Brain microvascular endothelial cell (primary cell): ENCODE results near the gene LDLRAD4.
A peak's percentile ranks its signal among the peaks of the same experiment; 100 is the strongest.

Source experiments
- DNase-seq: peaks from one replicate; pipeline ENCODE4 v3.0.0-alpha.2; 2020
- H3K27ac ChIP-seq: fragments of 250-450 bp; sonication (Bioruptor Pico); 2 replicates; pipeline ENCODE4 v1.5.1; 2020; ENCODE audit warnings: mild to moderate bottlenecking, moderate library complexity
- H3K27me3 ChIP-seq: fragments of 250-450 bp; sonication (Bioruptor Pico); replicated peaks from 2 replicates; pipeline ENCODE4 v1.5.1; 2020; ENCODE audit warnings: mild to moderate bottlenecking
- H3K36me3 ChIP-seq: fragments of 250-450 bp; sonication (Bioruptor Pico); replicated peaks from 2 replicates; pipeline ENCODE4 v1.5.1; 2020; ENCODE audit warnings: mild to moderate bottlenecking
- H3K4me3 ChIP-seq: 2 replicates; pipeline ENCODE4 v1.5.1; 2011; ENCODE audit warnings: low read depth, mild to moderate bottlenecking, control low read depth, low read length, moderate library complexity
- CTCF ChIP-seq: IDR thresholded peaks from 2 replicates; pipeline ENCODE4 v1.5.1; 2011; ENCODE audit warnings: low read depth, mild to moderate bottlenecking, moderate library complexity, low read length, control low read depth, inconsistent platforms; ENCODE audit errors: missing control alignments
- in situ Hi-C: cut with HindIII; loops from 2 replicates; pipeline ENCODE4 v1.10.0; 2017; ENCODE audit warnings: low sequenced_read_pairs, low pct_ligation_motif_present

LDLRAD4 gene

DNA sequence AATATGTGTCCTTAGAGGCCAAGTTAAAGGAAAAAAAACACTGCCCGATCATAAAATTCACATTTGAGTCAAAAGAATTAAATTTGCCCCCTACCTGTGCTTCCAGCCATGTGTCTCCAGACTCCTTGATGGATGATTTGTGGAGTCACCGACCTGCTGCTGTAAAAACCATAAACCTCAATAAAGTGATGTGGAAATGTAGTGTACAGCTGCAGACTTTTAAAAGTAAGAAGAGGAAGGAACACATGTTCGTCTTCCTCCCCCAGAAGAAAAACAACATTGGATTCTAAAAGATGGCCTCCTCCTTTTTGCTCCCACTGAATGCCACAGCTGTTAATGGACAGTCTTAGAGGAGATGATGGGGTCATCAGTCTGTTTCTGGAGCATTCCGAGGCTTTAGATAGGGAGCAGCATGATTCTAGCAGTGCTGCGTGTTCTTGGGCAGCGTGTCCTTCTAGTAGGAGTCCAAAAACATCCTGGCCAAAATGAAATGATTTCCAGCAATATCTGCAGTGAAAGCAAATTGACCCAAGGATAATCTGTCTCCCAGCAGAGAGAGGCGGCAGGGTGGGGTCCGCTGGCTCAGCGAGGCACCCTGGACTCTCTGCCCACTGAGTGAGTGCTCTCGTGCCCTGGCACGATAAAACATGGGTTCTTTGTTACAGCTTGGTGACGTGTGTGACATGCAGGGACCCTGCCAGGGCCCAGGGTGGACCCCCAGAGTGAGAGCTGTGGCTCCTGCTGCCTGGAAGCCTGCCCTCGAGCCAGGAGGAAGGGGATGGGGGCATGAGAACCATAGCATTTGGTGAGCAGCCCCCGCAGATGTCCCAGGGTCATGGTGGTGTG lies 311.7 kb downstream of the LDLRAD4 start:
- in situ Hi-C loops = no loop called here
- H3K36me3 ChIP-seq = no peaks in the 10 kb centered on the region
- DNase-seq = no peak
- no peak overlapping the region for H3K27ac ChIP-seq
- no peaks in the 10 kb centered on the region for H3K27me3 ChIP-seq
- no peak for TF ChIP-seq CTCF
- H3K4me3 ChIP-seq = no peak overlapping the region

DNA sequence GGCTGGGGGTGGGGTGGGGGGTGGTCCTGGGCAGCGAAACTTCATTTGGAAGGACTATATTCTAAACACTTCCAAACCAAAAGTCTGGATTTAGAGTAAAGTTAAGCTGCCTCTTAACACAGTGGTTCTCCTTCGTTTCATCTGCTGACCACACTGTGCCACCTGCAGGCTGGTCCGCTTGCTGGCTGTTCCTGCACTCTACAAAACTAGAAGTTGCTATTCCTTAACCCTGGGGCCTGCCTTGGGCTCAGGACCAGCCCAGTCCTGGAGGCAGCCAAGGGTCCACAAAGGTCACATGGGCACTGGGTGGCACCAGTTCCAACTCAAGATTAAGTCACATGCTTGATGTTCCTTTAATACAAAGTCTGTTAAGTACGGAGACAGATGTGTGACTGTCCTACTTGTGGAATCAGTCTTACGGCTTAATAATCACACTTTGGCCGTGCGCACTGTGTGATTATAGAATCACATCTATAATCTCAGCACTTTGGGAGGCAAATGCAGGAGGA lies 312.4 kb downstream of the LDLRAD4 start:
- Histone ChIP-seq H3K4me3 (no peak overlapping the region), H3K36me3 (no peaks in the 10 kb centered on the region), H3K27ac (no peak overlapping the region), H3K27me3 (no peaks in the 10 kb centered on the region)
- peak; percentile 25 for DNase-seq
- in situ Hi-C loops = no loop called here
- peak; percentile 65 for TF ChIP-seq CTCF

GRCh38 chr18:13531681-13532325 lies 313.2 kb downstream of the LDLRAD4 start:
- in situ Hi-C loops = no loop called here
- Histone ChIP-seq H3K27ac (no peak overlapping the region), H3K27me3 (no peaks in the 10 kb centered on the region), H3K36me3 (no peaks in the 10 kb centered on the region), H3K4me3 (no peak overlapping the region)
- no peak for DNase-seq
- TF ChIP-seq CTCF = no peak

GRCh38 chr18:13532406-13533075 lies 314.0 kb downstream of the LDLRAD4 start:
- Histone ChIP-seq H3K36me3 (no peaks in the 10 kb centered on the region), H3K27ac (no peak overlapping the region), H3K27me3 (no peaks in the 10 kb centered on the region), H3K4me3 (no peak overlapping the region)
- in situ Hi-C loops = no loop called here
- DNase-seq = no peak
- no peak for TF ChIP-seq CTCF

GRCh38 chr18:13534631-13535030 lies 316.1 kb downstream of the LDLRAD4 start:
- no peak for DNase-seq
- H3K36me3 ChIP-seq = no peaks in the 10 kb centered on the region
- no peak overlapping the region for H3K27ac ChIP-seq
- no peak overlapping the region for H3K4me3 ChIP-seq
- in situ Hi-C loops = no loop called here
- no peak for TF ChIP-seq CTCF
- H3K27me3 ChIP-seq = no peaks in the 10 kb centered on the region
